Activated T-helper 1 cell treated with anti-CD3 and anti-CD28 coated beads, Interleukin-12 subunit alpha, Interleukin-12 subunit beta, Interleukin-2, Interleukin-4 antibody, amounts not matched to agents 30 ng/mL and 10 ng/mL and 1 ng/mL, durations not matched to agents 14 hours and 24 hours and 36 hours (primary cell): ENCODE data around the gene HNRNPU. TPM values are rescaled to one million over a fixed set of nuclear protein-coding genes. Genes with fewer than 3 reads are reported as not detected.

Source experiments
- DNase-seq: peaks from one replicate; pipeline ENCODE4 v3.0.0; 2021; ENCODE audit warnings: low spot score
- H3K27ac Mint-ChIP-seq: one replicate; pipeline ENCODE4 v1.8.0; 2021; ENCODE audit warnings: mild to moderate bottlenecking, mixed read lengths
- H3K27me3 Mint-ChIP-seq: one replicate; pipeline ENCODE4 v1.8.0; 2022; ENCODE audit warnings: mild to moderate bottlenecking, moderate library complexity, mixed read lengths; ENCODE audit not compliant: insufficient read depth
- H3K36me3 Mint-ChIP-seq: one replicate; pipeline ENCODE4 v1.8.0; 2021; ENCODE audit warnings: low read depth, mixed read lengths
- H3K4me1 Mint-ChIP-seq: one replicate; pipeline ENCODE4 v1.8.0; 2021; ENCODE audit warnings: low read depth, mixed read lengths
- H3K4me3 Mint-ChIP-seq: one replicate; pipeline ENCODE4 v1.8.0; 2021; ENCODE audit warnings: mild to moderate bottlenecking, moderate library complexity, mixed read lengths
- H3K9me3 Mint-ChIP-seq: one replicate; pipeline ENCODE4 v1.8.0; 2021; ENCODE audit warnings: mixed read lengths
- intact Hi-C: fragments of 100-400 bp; cut with micrococcal nuclease; formaldehyde crosslinking; loops from one replicate; pipeline ENCODE4 v1.15.1; 2024
- total RNA-seq: library from RNA; stranded (reverse); gene quantifications from 2 replicates; pipeline ENCODE4 v1.2.3, GENCODE V29; 2022

Gene HNRNPU
- total RNA-seq, 1 donor from 2014 or later = 566 TPM

- Mint-ChIP-seq H3K36me3 (no peaks in the 10 kb centered on the region), H3K27me3 (peaks cover 14% of the 10 kb centered on the region), H3K4me3 (no peak overlapping the region), H3K27ac (no peak overlapping the region), H3K9me3 (no peaks in the 10 kb centered on the region), H3K4me1 (peaks cover 8% of the 10 kb centered on the region)
- intact Hi-C loops = no loop called here
- no peak for DNase-seq
These were observed 61.6 kb downstream of the HNRNPU start for GRCh38 chr1:244802556-244803239.

DNA sequence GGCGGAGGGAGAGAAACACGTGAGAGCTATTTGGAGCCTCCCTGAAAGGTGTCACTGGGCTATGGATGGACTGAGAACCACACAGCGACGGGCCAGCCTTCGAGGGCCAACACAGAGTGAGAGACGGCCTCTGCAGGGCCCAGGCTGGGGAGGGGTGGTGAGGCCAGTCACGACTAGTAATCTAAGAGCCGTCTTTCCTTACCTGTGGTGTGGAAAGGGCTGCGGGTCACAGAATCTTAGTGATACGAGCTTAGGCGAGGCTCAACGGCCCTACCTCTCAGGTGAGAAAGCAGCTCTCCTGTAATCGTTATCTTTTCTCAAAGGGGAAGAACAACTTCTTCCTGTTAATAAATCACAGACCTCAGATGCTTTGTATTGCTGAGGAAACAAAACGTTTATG is 62.3 kb downstream of the HNRNPU start:
- Mint-ChIP-seq H3K4me1 (peaks cover 8% of the 10 kb centered on the region), H3K36me3 (no peaks in the 10 kb centered on the region), H3K4me3 (no peak overlapping the region), H3K27ac (no peak overlapping the region), H3K27me3 (peaks cover 14% of the 10 kb centered on the region), H3K9me3 (no peaks in the 10 kb centered on the region)
- intact Hi-C loops = no loop called here
- DNase-seq = no peak

DNA sequence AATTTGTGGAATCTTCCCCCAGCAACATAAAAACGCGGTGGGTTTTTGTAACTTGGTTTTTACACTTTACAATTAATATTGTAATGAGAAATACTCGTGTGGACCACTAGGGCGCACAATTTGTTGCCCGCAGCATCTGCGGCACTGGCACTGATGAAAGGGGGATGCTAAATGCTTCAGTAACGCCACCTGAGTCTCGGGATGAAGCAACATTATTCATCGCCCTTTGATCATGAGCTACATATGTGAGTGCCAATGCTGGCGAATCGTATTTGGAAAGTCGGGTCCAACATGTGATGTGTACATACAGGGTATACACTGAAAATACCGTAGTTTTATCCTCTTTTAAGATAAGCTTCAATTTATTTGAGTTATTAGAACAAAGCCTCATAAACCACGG is 63.1 kb downstream of the HNRNPU start:
- Mint-ChIP-seq H3K27me3 (peaks cover 14% of the 10 kb centered on the region), H3K9me3 (no peaks in the 10 kb centered on the region), H3K36me3 (no peaks in the 10 kb centered on the region), H3K4me1 (peaks cover 8% of the 10 kb centered on the region), H3K27ac (no peak overlapping the region), H3K4me3 (no peak overlapping the region)
- DNase-seq = peak; percentile 6
- intact Hi-C loops = loop anchor here (1.0 to 2.0 kb wide), 4 partner anchors 33 to 241 kb away; partner anchors contain the start of gene HNRNPU

DNA sequence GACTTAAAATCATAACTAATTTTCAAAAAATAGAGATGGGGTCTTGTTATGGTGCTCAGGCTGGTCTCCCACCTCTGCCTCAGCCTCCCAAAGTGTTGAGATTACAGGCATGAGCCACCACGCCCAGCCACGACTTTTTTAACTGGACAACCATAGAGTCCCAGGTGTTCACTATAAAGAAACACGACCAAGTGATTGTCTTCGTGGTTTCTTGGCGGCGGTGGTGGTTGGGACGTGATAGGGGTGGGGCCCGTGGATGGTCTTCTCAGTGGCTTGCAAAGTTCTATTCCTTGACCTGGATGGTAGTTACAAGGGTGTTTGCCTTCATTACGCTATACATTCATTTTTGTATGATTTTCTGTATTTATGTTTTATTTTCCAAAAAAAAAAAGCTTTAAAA is 63.5 kb downstream of the HNRNPU start:
- intact Hi-C loops = loop anchor here (1.0 to 2.0 kb wide), 4 partner anchors 33 to 241 kb away; partner anchors contain the start of gene HNRNPU
- H3K4me1 Mint-ChIP-seq = peaks cover 8% of the 10 kb centered on the region
- no peaks in the 10 kb centered on the region for H3K9me3 Mint-ChIP-seq
- DNase-seq = no peak
- H3K27ac Mint-ChIP-seq = no peak overlapping the region
- peaks cover 14% of the 10 kb centered on the region for H3K27me3 Mint-ChIP-seq
- H3K36me3 Mint-ChIP-seq = no peaks in the 10 kb centered on the region
- H3K4me3 Mint-ChIP-seq = no peak overlapping the region

Other genes with a start within 250 kb of the HNRNPU start
- 31.1 and 32.8 TPM in 2 replicates for gene DESI2, start 211.4 kb downstream of the HNRNPU start, total RNA-seq
- gene COX20, start 28.9 kb downstream of the HNRNPU start, total RNA-seq = 27.4 and 27.6 TPM in 2 replicates